Sigmoid colon (tissue), 7 donors: ENCODE data around the gene ATIC. TPM values are rescaled to one million over a fixed set of nuclear protein-coding genes. Genes with fewer than 3 reads are reported as not detected.

Source experiments
- DNase-seq: peaks from one replicate; pipeline ENCODE4 v3.0.0-alpha.2; 2019
- H3K27ac ChIP-seq, 4 donors: fragments of 200-600 bp; sonication (generic); one replicate each; pipeline ENCODE4 v1.5.1; 2016 to 2019; ENCODE audit warnings: mild to moderate bottlenecking in 1 of 4
- H3K27me3 ChIP-seq, 3 donors: fragments of 200-600 bp; sonication (generic); one replicate each; pipeline ENCODE4 v1.5.1; 2019; ENCODE audit warnings: mild to moderate bottlenecking in 1 of 3
- H3K36me3 ChIP-seq, 4 donors: fragments of 200-600 bp; sonication (generic); one replicate each; pipeline ENCODE4 v1.5.1; 2016 to 2019
- H3K4me1 ChIP-seq, 4 donors: fragments of 200-600 bp; sonication (generic); one replicate each; pipeline ENCODE4 v1.5.1; 2017 to 2019
- H3K4me3 ChIP-seq, 4 donors: fragments of 200-600 bp; sonication (generic); one replicate each; pipeline ENCODE4 v1.5.1; 2017 to 2019; ENCODE audit warnings: mild to moderate bottlenecking in 2 of 4, moderate library complexity in 1 of 4
- H3K9me3 ChIP-seq, 4 donors: fragments of 200-600 bp in 3 of 4; sonication (generic) in 3 of 4; one replicate each; pipeline versions ENCODE4 v1.5.1 to v1.6.1; 2013 to 2019
- CTCF ChIP-seq, 4 experiments: fragments of 450-650 bp in 3 of 4; fragments of 200-600 bp in 1 of 4; IDR thresholded peaks; one replicate each; pipeline ENCODE4 v1.5.1; 2016 to 2019; ENCODE audit warnings: antibody characterized with exemption in 4 of 4, mild to moderate bottlenecking in 3 of 4, moderate library complexity in 2 of 4
- EP300 ChIP-seq, 4 donors: sonication (generic); formaldehyde crosslinking; IDR thresholded peaks; one replicate each; pipeline ENCODE4 v1.6.1; 2017; ENCODE audit warnings: antibody characterized with exemption in 4 of 4
- POLR2A ChIP-seq, 2 donors: fragments of 450-650 bp; IDR thresholded peaks; one replicate each; pipeline ENCODE4 v1.6.1; 2016; ENCODE audit warnings: antibody characterized with exemption in 2 of 2, mild to moderate bottlenecking in 2 of 2, moderate library complexity in 2 of 2
- POLR2AphosphoS5 ChIP-seq, 4 donors: sonication (generic); formaldehyde crosslinking; IDR thresholded peaks; one replicate each; pipeline ENCODE4 v1.6.1; 2017; ENCODE audit warnings: antibody characterized with exemption in 4 of 4
- WGBS, 2 donors: extraction: QIAGEN DNeasy Blood & Tissue Kit; methylation state at CpG; one replicate each; pipeline ENCODE4 v1.1.7; 2013; 5-methylcytosine and 5-hydroxymethylcytosine counted together
- intact Hi-C: fragments of 100-400 bp; cut with DNase I; formaldehyde crosslinking; loops from one replicate; pipeline ENCODE4 v1.15.1; 2023
- polyA plus RNA-seq, 3 donors: library from polyadenylated mRNA; stranded (reverse); fragments of 200-250 nt; gene quantifications; one replicate each; pipeline ENCODE4 v1.2.3, GENCODE V29; 2013
- total RNA-seq, 4 donors: library from RNA; depleted of rRNA; stranded (reverse); fragments of >200 nt; gene quantifications; one replicate each; pipeline ENCODE4 v1.1.0, GENCODE V29; 2016
- donor health status: healthy with polysubstance abuse.
- donor health status: Bipolar disorder and iron deficiency.
- donor health status: healthy.

ATIC gene
- total and polyA plus RNA-seq, 7 donors: 27.0 to 116 (median 42.6) TPM

GRCh38 chr2:215372968-215373649 lies 61.2 kb downstream of the ATIC start:
- Histone ChIP-seq H3K36me3 (peaks cover 73 to 100% (median 83%) of the 10 kb centered on the region in 4 donors), H3K9me3 (no peaks in the 10 kb centered on the region), H3K27me3 (no peaks in the 10 kb centered on the region), H3K4me3 (no peak overlapping the region), H3K27ac (peak overlapping the region in 3 of 4 donors; percentile 10 to 35 (median 33)), H3K4me1 (no peaks in the 10 kb centered on the region)
- TF ChIP-seq EP300 (IDR thresholded peaks at IDR 0.05): no peak
- no peak for TF ChIP-seq POLR2A (IDR thresholded peaks at IDR 0.05)
- TF ChIP-seq POLR2AphosphoS5 (IDR thresholded peaks at IDR 0.05): no peak
- TF ChIP-seq CTCF (IDR thresholded peaks at IDR 0.05): no peak
- WGBS, 2 donors: 93% methylated on average over 9 of the region's 9 CpGs
- intact Hi-C loops: no loop called here
- no peak for DNase-seq

GRCh38 chr2:215374002-215374401 lies 62.1 kb downstream of the ATIC start:
- no peak for DNase-seq
- Histone ChIP-seq H3K4me3 (no peak overlapping the region), H3K36me3 (peaks cover 74 to 100% (median 84%) of the 10 kb centered on the region in 4 donors), H3K27me3 (no peaks in the 10 kb centered on the region), H3K9me3 (no peaks in the 10 kb centered on the region), H3K4me1 (no peaks in the 10 kb centered on the region), H3K27ac (no peak overlapping the region)
- 83 to 90% methylated on average over 1 of the region's 1 CpG for WGBS, 2 donors
- TF ChIP-seq EP300 (IDR thresholded peaks at IDR 0.05) (no peak), POLR2A (IDR thresholded peaks at IDR 0.05) (no peak), CTCF (IDR thresholded peaks at IDR 0.05) (no peak), POLR2AphosphoS5 (IDR thresholded peaks at IDR 0.05) (no peak)
- intact Hi-C loops: no loop called here

- Histone ChIP-seq H3K4me1 (no peaks in the 10 kb centered on the region), H3K9me3 (no peaks in the 10 kb centered on the region), H3K4me3 (no peak overlapping the region), H3K27ac (no peak overlapping the region), H3K36me3 (peaks cover 66 to 100% (median 80%) of the 10 kb centered on the region in 4 donors), H3K27me3 (no peaks in the 10 kb centered on the region)
- WGBS, 2 donors: 97 to 98% methylated on average over 10 of the region's 10 CpGs
- TF ChIP-seq POLR2AphosphoS5 (IDR thresholded peaks at IDR 0.05): no peak
- no peak for TF ChIP-seq POLR2A (IDR thresholded peaks at IDR 0.05)
- DNase-seq: no peak
- intact Hi-C loops: no loop called here
These were observed 63.0 kb downstream of the ATIC start for GRCh38 chr2:215374642-215375466.

DNA sequence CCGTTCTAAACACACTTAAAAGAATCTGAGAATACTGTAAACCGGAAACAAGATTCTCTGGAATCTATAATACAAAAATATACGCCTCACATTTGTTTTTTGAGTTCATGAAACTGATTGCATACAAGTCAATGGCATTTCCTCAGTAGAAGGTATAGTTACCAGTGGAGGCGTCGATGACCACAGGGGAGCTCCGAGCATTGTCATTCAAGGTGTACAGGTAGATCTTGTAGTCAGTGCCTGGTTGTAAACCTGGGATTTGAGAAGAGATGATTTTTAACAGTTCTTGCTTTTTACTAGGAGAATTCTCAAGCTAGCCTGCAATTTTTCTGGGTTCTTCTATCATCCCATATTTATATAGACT lies 63.6 kb downstream of the ATIC start:
- no peaks in the 10 kb centered on the region for H3K4me1 ChIP-seq
- TF ChIP-seq CTCF (IDR thresholded peaks at IDR 0.05) (no peak), POLR2AphosphoS5 (IDR thresholded peaks at IDR 0.05) (no peak), POLR2A (IDR thresholded peaks at IDR 0.05) (no peak), EP300 (IDR thresholded peaks at IDR 0.05) (no peak)
- H3K4me3 ChIP-seq: no peak overlapping the region
- intact Hi-C loops: no loop called here
- no peaks in the 10 kb centered on the region for H3K9me3 ChIP-seq
- H3K27me3 ChIP-seq: no peaks in the 10 kb centered on the region
- DNase-seq: no peak
- WGBS, 2 donors: 96 to 97% methylated on average over 6 of the region's 6 CpGs
- H3K27ac ChIP-seq: no peak overlapping the region
- peaks cover 68 to 100% (median 80%) of the 10 kb centered on the region in 4 donors for H3K36me3 ChIP-seq

DNA sequence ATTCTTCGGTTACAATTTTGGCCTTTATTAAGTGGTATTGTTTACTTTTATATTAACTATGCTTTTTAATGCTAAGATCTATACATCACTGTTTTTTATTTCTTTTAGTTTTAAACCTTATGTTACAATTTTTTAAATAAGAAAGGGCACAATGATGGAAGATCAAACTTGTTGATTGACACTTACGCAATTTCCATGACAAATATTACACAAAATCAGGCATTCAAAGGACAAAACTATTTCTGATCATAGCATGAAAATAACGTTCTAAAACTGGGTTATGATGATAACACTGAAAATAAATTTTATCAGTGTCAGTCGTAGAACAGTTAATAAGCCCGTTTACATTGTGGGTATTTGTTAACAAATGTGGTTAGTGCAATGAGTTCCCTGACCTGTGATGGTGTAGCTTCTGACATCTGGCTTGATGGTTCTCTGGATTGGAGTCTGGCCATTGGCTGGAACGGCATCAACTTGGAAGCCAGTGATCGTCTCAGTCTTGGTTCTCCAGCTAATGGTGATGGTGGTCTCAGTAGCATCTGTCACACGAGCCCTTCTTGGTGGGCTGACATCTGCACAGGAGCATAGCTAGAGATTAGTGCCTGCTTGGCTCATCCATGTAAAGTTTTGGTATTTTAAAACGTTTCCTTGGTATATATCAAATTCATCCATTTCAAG lies 64.4 kb downstream of the ATIC start:
- H3K27me3 ChIP-seq: no peaks in the 10 kb centered on the region
- no peak for TF ChIP-seq POLR2AphosphoS5 (IDR thresholded peaks at IDR 0.05)
- TF ChIP-seq EP300 (IDR thresholded peaks at IDR 0.05): no peak
- TF ChIP-seq CTCF (IDR thresholded peaks at IDR 0.05): no peak
- TF ChIP-seq POLR2A (IDR thresholded peaks at IDR 0.05): no peak
- H3K27ac ChIP-seq: no peak overlapping the region
- no peaks in the 10 kb centered on the region for H3K9me3 ChIP-seq
- H3K4me3 ChIP-seq: no peak overlapping the region
- no peaks in the 10 kb centered on the region for H3K4me1 ChIP-seq
- peaks cover 76 to 100% (median 82%) of the 10 kb centered on the region in 4 donors for H3K36me3 ChIP-seq
- intact Hi-C loops: no loop called here
- no peak for DNase-seq
- 87 to 88% methylated on average over 9 of the region's 9 CpGs for WGBS, 2 donors
